SIG-M5 treated with dmso at 0.1 percent for 504 hours (cell line): ENCODE measurements around the gene BCL2L14.
"Not testable (repeated sequence)": the region's sequence is repeated elsewhere in the genome, so short reads cannot be mapped to it uniquely, and the experiment has no call there.

ENCODE experiments used
- DNase-seq: peaks from one replicate; lab custom pipeline; 2025; ENCODE audit not compliant: unreplicated experiment; lab: John Stamatoyannopoulos, UW

BCL2L14 gene

GRCh38 chr12:12107678-12108077 lies 36.9 kb downstream of the BCL2L14 start:
- no peak for DNase-seq

GRCh38 chr12:12108441-12109058 lies 37.8 kb downstream of the BCL2L14 start:
- DNase-seq = no peak

GRCh38 chr12:12110923-12111555 lies 40.3 kb downstream of the BCL2L14 start:
- not testable (repeated sequence) for DNase-seq

- DNase-seq = no peak
These were observed 44.8 kb downstream of the BCL2L14 start for GRCh38 chr12:12115514-12115913.

- no peak for DNase-seq
These were observed 45.9 kb downstream of the BCL2L14 start for GRCh38 chr12:12116677-12117076.

GRCh38 chr12:12121061-12121460 lies 50.3 kb downstream of the BCL2L14 start:
- DNase-seq = no peak

GRCh38 chr12:12123036-12123604 lies 52.4 kb downstream of the BCL2L14 start:
- no peak for DNase-seq

- no peak for DNase-seq
These were observed 55.8 kb downstream of the BCL2L14 start for GRCh38 chr12:12126551-12126950.

- no peak for DNase-seq
These were observed 56.6 kb downstream of the BCL2L14 start for GRCh38 chr12:12127304-12127703.

- DNase-seq = no peak
These were observed 57.9 kb downstream of the BCL2L14 start for GRCh38 chr12:12128670-12129069.

- DNase-seq = no peak
These were observed 62.5 kb downstream of the BCL2L14 start for GRCh38 chr12:12133259-12133658.

- DNase-seq = no peak
These were observed 63.0 kb downstream of the BCL2L14 start for GRCh38 chr12:12133785-12134184.

- no peak for DNase-seq
These were observed 67.7 kb downstream of the BCL2L14 start for GRCh38 chr12:12138203-12139154.

GRCh38 chr12:12141000-12141399 lies 70.3 kb downstream of the BCL2L14 start:
- DNase-seq = no peak

GRCh38 chr12:12144531-12144930 lies 73.8 kb downstream of the BCL2L14 start:
- DNase-seq = not testable (repeated sequence)

GRCh38 chr12:12147111-12147510 lies 76.4 kb downstream of the BCL2L14 start:
- no peak for DNase-seq
